Measurements from ENCODE around the gene KRT26. TPM values are rescaled to one million over a fixed set of nuclear protein-coding genes. Genes with fewer than 3 reads are reported as not detected.

KRT26 gene
- total RNA-seq, 4 donors from 2014 or later: not detected

DNA sequence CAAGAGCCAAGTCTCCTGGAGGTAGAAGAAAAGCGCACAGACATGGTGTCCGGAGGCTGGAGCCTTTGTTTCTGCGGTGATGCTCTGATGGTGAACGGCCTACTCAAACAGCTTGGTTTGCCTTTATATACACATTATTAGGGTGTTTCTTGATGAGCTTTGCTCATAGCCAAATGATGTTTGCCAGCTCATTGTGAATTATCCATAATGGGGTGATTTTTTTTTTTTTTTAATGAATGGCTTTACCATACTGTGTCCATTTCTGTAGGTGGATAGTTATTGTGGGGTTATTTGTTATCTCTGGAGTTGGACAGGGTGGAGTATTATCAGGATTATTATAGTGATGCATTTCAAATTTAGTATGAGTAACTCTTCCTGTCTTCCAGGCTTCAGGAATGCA lies 10.4 kb upstream of the KRT26 start, which contains the start of gene KRT27:
Gene KRT27 (minus strand): TSS at position 101 of the 400 bp plus-strand sequence. CDS start 57 bp downstream, at position 44.
- no peak within 1 kb of the TSS for H3K27ac ChIP-seq
- H3K36me3 ChIP-seq: no peaks in the 10 kb centered on the region
- in situ Hi-C loops (cut with MboI; ENCODE audit: low sequenced_read_pairs in 4 of 4) (no loop called here), intact Hi-C loops (cut with DNase I; ENCODE audit: low total_unique reads) (no loop called here)
- H3K4me3 ChIP-seq: no peak within 1 kb of the TSS
- no peaks in the 10 kb centered on the region for H3K9me3 ChIP-seq
- DNase-seq (no peak), ATAC-seq (no peak)
- no peaks in the 10 kb centered on the region for H3K4me1 ChIP-seq
- peaks cover 8 to 21% (median 18%) of the 10 kb centered on the region in 3 donors for H3K27me3 ChIP-seq
- TF ChIP-seq, protein P1, sequence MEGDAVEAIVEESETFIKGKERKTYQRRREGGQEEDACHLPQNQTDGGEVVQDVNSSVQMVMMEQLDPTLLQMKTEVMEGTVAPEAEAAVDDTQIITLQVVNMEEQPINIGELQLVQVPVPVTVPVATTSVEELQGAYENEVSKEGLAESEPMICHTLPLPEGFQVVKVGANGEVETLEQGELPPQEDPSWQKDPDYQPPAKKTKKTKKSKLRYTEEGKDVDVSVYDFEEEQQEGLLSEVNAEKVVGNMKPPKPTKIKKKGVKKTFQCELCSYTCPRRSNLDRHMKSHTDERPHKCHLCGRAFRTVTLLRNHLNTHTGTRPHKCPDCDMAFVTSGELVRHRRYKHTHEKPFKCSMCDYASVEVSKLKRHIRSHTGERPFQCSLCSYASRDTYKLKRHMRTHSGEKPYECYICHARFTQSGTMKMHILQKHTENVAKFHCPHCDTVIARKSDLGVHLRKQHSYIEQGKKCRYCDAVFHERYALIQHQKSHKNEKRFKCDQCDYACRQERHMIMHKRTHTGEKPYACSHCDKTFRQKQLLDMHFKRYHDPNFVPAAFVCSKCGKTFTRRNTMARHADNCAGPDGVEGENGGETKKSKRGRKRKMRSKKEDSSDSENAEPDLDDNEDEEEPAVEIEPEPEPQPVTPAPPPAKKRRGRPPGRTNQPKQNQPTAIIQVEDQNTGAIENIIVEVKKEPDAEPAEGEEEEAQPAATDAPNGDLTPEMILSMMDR (IDR thresholded peaks at IDR 0.05 in 4 of 5, conservative IDR thresholded peaks at IDR 0.05 in 1 of 5): no peak
- TF ChIP-seq POLR2A (IDR thresholded peaks at IDR 0.05): no peak

DNA sequence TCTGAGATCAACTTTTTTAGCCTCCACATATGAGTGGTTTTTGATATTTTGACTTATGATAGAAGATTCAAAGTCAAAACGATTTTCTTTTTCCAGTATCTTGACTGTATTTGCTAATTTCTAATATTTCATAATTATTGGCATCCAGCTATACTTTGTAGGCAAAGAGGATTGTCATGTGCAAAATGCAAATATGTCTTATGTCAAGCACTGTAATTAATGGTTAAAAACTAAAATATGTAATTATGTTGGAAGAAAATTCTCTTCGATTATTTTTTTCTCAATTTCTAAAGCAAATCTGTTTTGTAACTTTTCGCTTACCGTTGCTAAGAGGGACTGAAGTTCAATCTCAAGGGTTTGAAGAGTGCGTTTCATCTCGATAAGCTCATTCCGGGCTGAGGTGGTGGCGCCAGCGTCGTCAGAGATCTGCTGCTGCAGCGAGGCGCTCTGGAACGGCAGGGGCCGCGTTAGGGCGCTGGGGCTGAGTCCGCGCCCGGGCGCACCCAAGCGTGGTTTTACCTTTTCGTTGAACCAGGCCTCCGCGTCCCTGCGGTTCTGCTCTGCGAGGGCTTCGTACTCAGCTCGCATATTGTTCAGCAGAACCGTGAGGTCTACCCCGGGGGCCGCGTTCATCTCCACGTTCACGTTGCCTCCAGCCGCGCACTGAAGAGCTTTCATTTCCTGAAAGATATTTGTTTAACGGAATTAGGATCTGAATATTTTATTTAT lies 7.3 kb upstream of the KRT26 start:
- H3K4me3 ChIP-seq: peak overlapping the region in 1 of 4 donors; percentile 10
- no peak for TF ChIP-seq POLR2A (IDR thresholded peaks at IDR 0.05)
- TF ChIP-seq, protein P1 (IDR thresholded peaks at IDR 0.05 in 4 of 5, conservative IDR thresholded peaks at IDR 0.05 in 1 of 5): no peak
- H3K9me3 ChIP-seq: no peaks in the 10 kb centered on the region
- ATAC-seq (no peak), DNase-seq (no peak)
- H3K27ac ChIP-seq: no peak overlapping the region
- H3K4me1 ChIP-seq: no peaks in the 10 kb centered on the region
- no peaks in the 10 kb centered on the region for H3K36me3 ChIP-seq
- H3K27me3 ChIP-seq: peaks cover 8 to 32% (median 29%) of the 10 kb centered on the region in 3 donors
- intact Hi-C loops (cut with DNase I; ENCODE audit: low total_unique reads): no loop called here
- in situ Hi-C loops (cut with MboI; ENCODE audit: low sequenced_read_pairs in 4 of 4): no loop called here

DNA sequence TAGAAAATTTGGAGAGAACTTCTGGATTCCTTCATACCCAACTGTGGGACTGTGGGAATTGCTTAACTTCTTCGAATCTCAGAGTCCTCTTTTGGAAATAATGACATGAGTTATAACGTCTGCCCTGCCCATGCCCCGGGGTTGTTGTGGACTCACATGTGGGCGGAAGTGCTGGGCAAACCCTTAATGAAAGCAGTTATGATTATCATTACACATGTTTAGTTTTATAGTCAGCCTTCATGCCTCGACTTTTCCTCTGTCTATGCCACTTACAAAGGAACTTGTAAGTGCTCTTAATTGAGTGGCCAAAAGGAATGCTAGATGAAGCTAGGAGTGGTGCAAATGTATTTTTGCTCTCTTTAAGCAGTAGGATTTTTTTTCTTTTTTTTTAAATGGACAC lies 6.5 kb upstream of the KRT26 start:
- ATAC-seq (no peak), DNase-seq (no peak)
- Histone ChIP-seq H3K36me3 (no peaks in the 10 kb centered on the region), H3K27ac (no peak overlapping the region), H3K27me3 (peaks cover 8 to 33% (median 33%) of the 10 kb centered on the region in 3 donors), H3K9me3 (no peaks in the 10 kb centered on the region), H3K4me1 (no peaks in the 10 kb centered on the region), H3K4me3 (no peak overlapping the region)
- TF ChIP-seq, protein P1 (IDR thresholded peaks at IDR 0.05 in 4 of 5, conservative IDR thresholded peaks at IDR 0.05 in 1 of 5): no peak
- no peak for TF ChIP-seq POLR2A (IDR thresholded peaks at IDR 0.05)
- intact Hi-C loops (cut with DNase I; ENCODE audit: low total_unique reads) (no loop called here), in situ Hi-C loops (cut with MboI; ENCODE audit: low sequenced_read_pairs in 4 of 4) (no loop called here)

DNA sequence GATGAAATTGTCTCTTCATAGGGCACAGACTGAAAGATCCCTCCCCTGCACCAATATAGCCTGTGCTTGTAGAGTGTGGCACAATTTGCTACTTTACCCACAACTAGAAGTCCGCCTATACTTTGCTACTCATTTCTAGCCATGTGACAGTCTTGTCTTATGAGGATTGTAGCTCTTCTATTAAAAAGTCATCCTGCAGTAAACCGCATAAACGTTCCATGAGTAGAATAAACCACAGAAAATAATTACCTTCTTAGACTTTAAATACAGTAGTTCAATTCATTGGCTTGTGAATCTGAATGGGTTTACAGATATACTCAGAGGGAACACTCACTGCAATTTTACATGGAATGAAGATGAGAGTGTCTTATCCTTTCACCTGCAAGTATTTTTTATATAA lies 6.0 kb upstream of the KRT26 start:
- in situ Hi-C loops (cut with MboI; ENCODE audit: low sequenced_read_pairs in 4 of 4): no loop called here
- ATAC-seq (no peak), DNase-seq (no peak)
- Histone ChIP-seq H3K9me3 (no peaks in the 10 kb centered on the region), H3K36me3 (no peaks in the 10 kb centered on the region), H3K4me1 (no peaks in the 10 kb centered on the region), H3K27ac (no peak overlapping the region), H3K4me3 (no peak overlapping the region), H3K27me3 (peaks cover 8 to 33% (median 33%) of the 10 kb centered on the region in 3 donors)
- intact Hi-C loops (cut with DNase I; ENCODE audit: low total_unique reads): no loop called here
- no peak for TF ChIP-seq POLR2A (IDR thresholded peaks at IDR 0.05)
- TF ChIP-seq, protein P1 (IDR thresholded peaks at IDR 0.05 in 4 of 5, conservative IDR thresholded peaks at IDR 0.05 in 1 of 5): no peak
